Testis (tissue), 2 donors: ENCODE results near the gene GNAI2.

Source experiments
- CTCF ChIP-seq, 3 experiments: fragments of 450-650 bp in 2 of 3; fragments of 200-600 bp in 1 of 3; sonication (generic) in 1 of 3; IDR thresholded peaks; one replicate each; pipeline ENCODE4 v1.5.1; 2016 to 2019; ENCODE audit warnings: antibody characterized with exemption in 3 of 3, mild to moderate bottlenecking in 2 of 3, moderate library complexity in 1 of 3
- POLR2A ChIP-seq: fragments of 450-650 bp; IDR thresholded peaks from one replicate; pipeline ENCODE4 v1.6.1; 2017; ENCODE audit warnings: antibody characterized with exemption, mild to moderate bottlenecking, moderate library complexity

GRCh38 chr3:50237133-50237651, 1.2 kb downstream of the GNAI2 start:
- TF ChIP-seq CTCF (IDR thresholded peaks at IDR 0.05) = no peak
- TF ChIP-seq POLR2A = no peak
